Uterus (tissue), 2 donors: ENCODE data around the gene KCNJ9.

ENCODE experiments used
- POLR2A ChIP-seq, 2 donors: fragments of 450-650 bp; IDR thresholded peaks; one replicate each; pipeline ENCODE4 v1.6.1; 2016; ENCODE audit warnings: antibody characterized with exemption in 2 of 2, mild to moderate bottlenecking in 1 of 2, moderate library complexity in 1 of 2
- TF ChIP-seq, protein P1 (sequence below), 4 experiments: fragments of 200-600 bp in 2 of 4; fragments of 450-650 bp in 2 of 4; sonication (generic) in 2 of 4; IDR thresholded peaks; one replicate each; pipeline ENCODE4 v1.5.1; 2016 to 2019; ENCODE audit warnings: antibody characterized with exemption in 4 of 4, mild to moderate bottlenecking in 2 of 4, moderate library complexity in 1 of 4

DNA sequence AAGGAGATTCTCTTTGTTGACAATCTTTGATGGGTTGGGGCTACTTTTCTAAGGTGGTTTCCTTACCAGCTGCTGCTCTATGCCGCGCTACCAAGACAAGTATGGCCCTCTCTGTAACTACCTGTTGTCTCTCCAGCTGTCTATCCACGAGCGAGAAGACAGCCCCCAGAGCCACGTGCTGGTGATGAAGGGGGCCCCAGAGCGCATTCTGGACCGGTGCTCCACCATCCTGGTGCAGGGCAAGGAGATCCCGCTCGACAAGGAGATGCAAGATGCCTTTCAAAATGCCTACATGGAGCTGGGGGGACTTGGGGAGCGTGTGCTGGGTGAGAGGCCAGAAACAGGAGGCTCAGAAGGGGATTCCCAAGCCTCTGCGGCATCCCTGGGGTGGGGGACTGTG lies 48.6 kb downstream of the KCNJ9 start:
- TF ChIP-seq, protein P1, sequence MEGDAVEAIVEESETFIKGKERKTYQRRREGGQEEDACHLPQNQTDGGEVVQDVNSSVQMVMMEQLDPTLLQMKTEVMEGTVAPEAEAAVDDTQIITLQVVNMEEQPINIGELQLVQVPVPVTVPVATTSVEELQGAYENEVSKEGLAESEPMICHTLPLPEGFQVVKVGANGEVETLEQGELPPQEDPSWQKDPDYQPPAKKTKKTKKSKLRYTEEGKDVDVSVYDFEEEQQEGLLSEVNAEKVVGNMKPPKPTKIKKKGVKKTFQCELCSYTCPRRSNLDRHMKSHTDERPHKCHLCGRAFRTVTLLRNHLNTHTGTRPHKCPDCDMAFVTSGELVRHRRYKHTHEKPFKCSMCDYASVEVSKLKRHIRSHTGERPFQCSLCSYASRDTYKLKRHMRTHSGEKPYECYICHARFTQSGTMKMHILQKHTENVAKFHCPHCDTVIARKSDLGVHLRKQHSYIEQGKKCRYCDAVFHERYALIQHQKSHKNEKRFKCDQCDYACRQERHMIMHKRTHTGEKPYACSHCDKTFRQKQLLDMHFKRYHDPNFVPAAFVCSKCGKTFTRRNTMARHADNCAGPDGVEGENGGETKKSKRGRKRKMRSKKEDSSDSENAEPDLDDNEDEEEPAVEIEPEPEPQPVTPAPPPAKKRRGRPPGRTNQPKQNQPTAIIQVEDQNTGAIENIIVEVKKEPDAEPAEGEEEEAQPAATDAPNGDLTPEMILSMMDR (IDR thresholded peaks at IDR 0.05), result no peak
- TF ChIP-seq POLR2A (IDR thresholded peaks at IDR 0.05), result no peak
